ENCODE measurements around the gene DBN1.

The DBN1 gene

GRCh38 chr5:177442066-177442826 is 31.2 kb downstream of the DBN1 start:
- Histone ChIP-seq H2BK120ac (ENCODE audit: low read depth, low read length) (no peak overlapping the region), H4K8ac (ENCODE audit: low read depth, low read length) (no peak overlapping the region), H2BK5ac (ENCODE audit: low read length) (no peak overlapping the region), H3K4me2 (ENCODE audit: insufficient read depth, low read length, poor library complexity, severe bottlenecking) (no peak overlapping the region), H2AK5ac (ENCODE audit: low read depth, low read length) (peak overlapping the region; percentile 48), H2BK12ac (ENCODE audit: low read length) (peak overlapping the region; percentile 79), H2AFZ (ENCODE audit: low read length) (no peak overlapping the region), H3K27me3 (ENCODE audit: control insufficient read depth in 3 of 3, insufficient read depth in 3 of 3, low read depth in 1 of 3, low read length in 3 of 3) (no peaks in the 10 kb centered on the region), H3K27ac (replicated peaks; ENCODE audit: low read length) (no peak overlapping the region), H3K23ac (ENCODE audit: low read depth, low read length, poor library complexity) (peak overlapping the region; percentile 44), H3K36me3 (replicated peaks in 1 of 2; ENCODE audit: control insufficient read depth in 2 of 2, insufficient read depth in 2 of 2, low read length in 2 of 2) (peaks cover 12 to 55% of the 10 kb centered on the region in 2 donors), H3K18ac (ENCODE audit: low read length) (peak overlapping the region; percentile 53), H3K14ac (ENCODE audit: low read length) (peak overlapping the region; percentile 15), H2BK15ac (ENCODE audit: low read length) (no peak overlapping the region), H3K9ac (ENCODE audit: low read depth, low read length, poor library complexity) (peak overlapping the region; percentile 3), H4K91ac (ENCODE audit: low read depth, low read length, poor library complexity) (no peak overlapping the region), H3K4me1 (ENCODE audit: control insufficient read depth in 2 of 2, insufficient read depth in 1 of 2, low read depth in 1 of 2, low read length in 2 of 2) (peaks cover 9 to 14% of the 10 kb centered on the region in 2 donors), H3K9me3 (replicated peaks in 1 of 2; ENCODE audit: control insufficient read depth in 2 of 2, insufficient read depth in 1 of 2, low read depth in 1 of 2, low read length in 2 of 2) (no peaks in the 10 kb centered on the region), H3K4ac (ENCODE audit: low read length) (no peak overlapping the region), H3K4me3 (ENCODE audit: low read length in 2 of 2) (no peak overlapping the region), H3K79me1 (ENCODE audit: low read depth, low read length) (peaks cover 2% of the 10 kb centered on the region)
- WGBS, 2 donors (ENCODE audit: extremely low coverage in 2 of 2, insufficient read length in 2 of 2, insufficient replicate concordance in 1 of 2) = no CpG with 5 or more reads among the region's 20 CpGs
- no peak for DNase-seq (ENCODE audit: low spot score)

- peak overlapping the region; percentile 18 for H3K18ac ChIP-seq (ENCODE audit: low read length)
- H2BK120ac ChIP-seq (ENCODE audit: low read depth, low read length) = peak overlapping the region; percentile 27
- peak overlapping the region; percentile 72 for H2BK5ac ChIP-seq (ENCODE audit: low read length)
- no CpG with 5 or more reads among the region's 26 CpGs for WGBS, 2 donors (ENCODE audit: extremely low coverage in 2 of 2, insufficient read length in 2 of 2, insufficient replicate concordance in 1 of 2)
- no peak overlapping the region for H4K8ac ChIP-seq (ENCODE audit: low read depth, low read length)
- H3K14ac ChIP-seq (ENCODE audit: low read length) = no peak overlapping the region
- H3K4me3 ChIP-seq (ENCODE audit: low read length in 2 of 2) = no peak overlapping the region
- no peak overlapping the region for H3K4ac ChIP-seq (ENCODE audit: low read length)
- no peak overlapping the region for H3K23ac ChIP-seq (ENCODE audit: low read depth, low read length, poor library complexity)
- no peak overlapping the region for H2AFZ ChIP-seq (ENCODE audit: low read length)
- peak overlapping the region; percentile 30 for H2AK5ac ChIP-seq (ENCODE audit: low read depth, low read length)
- H2BK12ac ChIP-seq (ENCODE audit: low read length) = no peak overlapping the region
- no peak overlapping the region for H3K27ac ChIP-seq (replicated peaks; ENCODE audit: low read length)
- H3K36me3 ChIP-seq (replicated peaks in 1 of 2; ENCODE audit: control insufficient read depth in 2 of 2, insufficient read depth in 2 of 2, low read length in 2 of 2) = peaks cover 18 to 63% of the 10 kb centered on the region in 2 donors
- peaks cover 2% of the 10 kb centered on the region for H3K79me1 ChIP-seq (ENCODE audit: low read depth, low read length)
- H3K9ac ChIP-seq (ENCODE audit: low read depth, low read length, poor library complexity) = peak overlapping the region; percentile 3
- peaks cover 6 to 12% of the 10 kb centered on the region in 2 donors for H3K4me1 ChIP-seq (ENCODE audit: control insufficient read depth in 2 of 2, insufficient read depth in 1 of 2, low read depth in 1 of 2, low read length in 2 of 2)
- no peak overlapping the region for H3K4me2 ChIP-seq (ENCODE audit: insufficient read depth, low read length, poor library complexity, severe bottlenecking)
- no peak for DNase-seq (ENCODE audit: low spot score)
- no peak overlapping the region for H2BK15ac ChIP-seq (ENCODE audit: low read length)
- no peaks in the 10 kb centered on the region for H3K9me3 ChIP-seq (replicated peaks in 1 of 2; ENCODE audit: control insufficient read depth in 2 of 2, insufficient read depth in 1 of 2, low read depth in 1 of 2, low read length in 2 of 2)
- no peaks in the 10 kb centered on the region for H3K27me3 ChIP-seq (ENCODE audit: control insufficient read depth in 3 of 3, insufficient read depth in 3 of 3, low read depth in 1 of 3, low read length in 3 of 3)
- no peak overlapping the region for H4K91ac ChIP-seq (ENCODE audit: low read depth, low read length, poor library complexity)
Observed at GRCh38 chr5:177440990-177441780, 32.2 kb downstream of the DBN1 start.

DNA sequence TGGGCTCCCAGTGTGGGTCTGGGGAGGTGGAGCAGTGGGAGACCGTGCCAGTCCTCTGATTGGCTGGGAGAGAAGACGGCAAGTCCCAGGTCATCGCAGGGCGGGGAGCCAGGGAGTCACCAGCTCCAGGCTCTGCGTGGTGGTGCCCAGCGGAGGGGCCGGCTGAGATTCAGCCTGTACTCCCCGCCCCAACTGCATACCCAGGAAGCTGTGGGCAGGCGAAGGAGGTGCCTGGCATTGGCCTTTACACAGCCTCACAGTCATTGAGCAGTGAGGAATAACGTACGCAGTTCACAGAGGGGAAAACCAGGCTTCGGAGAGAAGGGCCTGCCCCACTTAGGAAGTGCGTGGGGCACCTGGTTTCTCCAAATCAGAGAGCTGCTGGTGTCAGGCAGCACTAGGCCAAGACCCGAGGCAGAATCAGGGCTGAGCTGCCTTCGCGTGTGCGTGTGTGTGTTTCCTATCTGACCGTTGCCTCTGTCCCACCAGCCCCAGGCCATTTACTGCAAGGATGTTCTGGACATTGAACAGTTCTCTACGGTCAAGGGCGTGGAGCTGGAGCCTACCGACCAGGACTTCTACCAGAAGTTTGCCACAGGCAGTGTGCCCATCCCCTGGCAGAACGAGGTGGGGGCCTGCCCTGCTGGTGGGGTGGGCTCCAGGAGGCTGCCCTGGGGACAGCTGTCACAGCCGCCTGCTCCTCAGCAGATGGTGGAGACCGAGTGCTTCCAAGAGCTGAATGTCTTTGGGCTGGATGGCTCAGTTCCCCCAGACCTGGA is 33.0 kb downstream of the DBN1 start:
- H3K4me2 ChIP-seq (ENCODE audit: insufficient read depth, low read length, poor library complexity, severe bottlenecking) = no peak overlapping the region
- WGBS, 2 donors (ENCODE audit: extremely low coverage in 2 of 2, insufficient read length in 2 of 2, insufficient replicate concordance in 1 of 2) = no CpG with 5 or more reads among the region's 24 CpGs
- H3K4me3 ChIP-seq (ENCODE audit: low read length in 2 of 2) = no peak overlapping the region
- H2BK120ac ChIP-seq (ENCODE audit: low read depth, low read length) = peak overlapping the region; percentile 27
- no peak overlapping the region for H3K23ac ChIP-seq (ENCODE audit: low read depth, low read length, poor library complexity)
- H3K79me1 ChIP-seq (ENCODE audit: low read depth, low read length) = peaks cover 4% of the 10 kb centered on the region
- H3K36me3 ChIP-seq (replicated peaks in 1 of 2; ENCODE audit: control insufficient read depth in 2 of 2, insufficient read depth in 2 of 2, low read length in 2 of 2) = peaks cover 19 to 70% of the 10 kb centered on the region in 2 donors
- H3K27ac ChIP-seq (replicated peaks; ENCODE audit: low read length) = no peak overlapping the region
- no peak for DNase-seq (ENCODE audit: low spot score)
- H3K4ac ChIP-seq (ENCODE audit: low read length) = no peak overlapping the region
- no peak overlapping the region for H3K9ac ChIP-seq (ENCODE audit: low read depth, low read length, poor library complexity)
- no peaks in the 10 kb centered on the region for H3K9me3 ChIP-seq (replicated peaks in 1 of 2; ENCODE audit: control insufficient read depth in 2 of 2, insufficient read depth in 1 of 2, low read depth in 1 of 2, low read length in 2 of 2)
- no peaks in the 10 kb centered on the region for H3K27me3 ChIP-seq (ENCODE audit: control insufficient read depth in 3 of 3, insufficient read depth in 3 of 3, low read depth in 1 of 3, low read length in 3 of 3)
- H2BK5ac ChIP-seq (ENCODE audit: low read length) = no peak overlapping the region
- H3K18ac ChIP-seq (ENCODE audit: low read length) = no peak overlapping the region
- no peak overlapping the region for H2AK5ac ChIP-seq (ENCODE audit: low read depth, low read length)
- H4K8ac ChIP-seq (ENCODE audit: low read depth, low read length) = peak overlapping the region; percentile 10
- H3K4me1 ChIP-seq (ENCODE audit: control insufficient read depth in 2 of 2, insufficient read depth in 1 of 2, low read depth in 1 of 2, low read length in 2 of 2) = peaks cover 1 to 7% of the 10 kb centered on the region in 2 donors
- no peak overlapping the region for H2BK15ac ChIP-seq (ENCODE audit: low read length)
- peak overlapping the region; percentile 38 for H3K14ac ChIP-seq (ENCODE audit: low read length)
- no peak overlapping the region for H2AFZ ChIP-seq (ENCODE audit: low read length)
- no peak overlapping the region for H4K91ac ChIP-seq (ENCODE audit: low read depth, low read length, poor library complexity)
- no peak overlapping the region for H2BK12ac ChIP-seq (ENCODE audit: low read length)
